BLaER1 treated with 17β-estradiol and CSF1 and Interleukin-3, amounts not matched to agents 10 nM and 100 nM (cell line): ENCODE measurements around the gene EGLN3.

Experiments
- H3K27ac ChIP-seq, 11 experiments: shearing (Covaris generic); formaldehyde crosslinking; 2 replicates each; pipeline ENCODE4 v1.8.1; 2022
- H3K27me3 ChIP-seq, 11 experiments: shearing (Covaris generic); formaldehyde crosslinking; 2 replicates each; pipeline ENCODE4 v1.8.1; 2022
- H3K36me3 ChIP-seq, 11 experiments: shearing (Covaris generic); formaldehyde crosslinking; 2 replicates each; pipeline ENCODE4 v1.8.1; 2022
- H3K4me1 ChIP-seq, 10 experiments: shearing (Covaris generic); formaldehyde crosslinking; 2 replicates each; pipeline ENCODE4 v1.8.1; 2022
- H3K4me2 ChIP-seq, 11 experiments: shearing (Covaris generic); formaldehyde crosslinking; 2 replicates each; pipeline ENCODE4 v1.8.1; 2022
- H3K4me3 ChIP-seq, 10 experiments: shearing (Covaris generic); formaldehyde crosslinking; 2 replicates each; pipeline ENCODE4 v1.8.1; 2022
- H3K9ac ChIP-seq, 11 experiments: shearing (Covaris generic); formaldehyde crosslinking; 2 replicates each; pipeline ENCODE4 v1.8.1; 2022
- H3K9me3 ChIP-seq, 11 experiments: shearing (Covaris generic); formaldehyde crosslinking; replicated peaks in 1 of 11; 2 replicates each; pipeline ENCODE4 v1.8.1; 2022
- H4K20me1 ChIP-seq, 11 experiments: shearing (Covaris generic); formaldehyde crosslinking; 2 replicates each; pipeline ENCODE4 v1.8.1; 2022
- Cebpa-rat ChIP-seq, 11 experiments: shearing (Covaris generic); IDR thresholded peaks; 2 replicates each; pipeline ENCODE4 v1.8.1; 2022

Gene EGLN3

DNA sequence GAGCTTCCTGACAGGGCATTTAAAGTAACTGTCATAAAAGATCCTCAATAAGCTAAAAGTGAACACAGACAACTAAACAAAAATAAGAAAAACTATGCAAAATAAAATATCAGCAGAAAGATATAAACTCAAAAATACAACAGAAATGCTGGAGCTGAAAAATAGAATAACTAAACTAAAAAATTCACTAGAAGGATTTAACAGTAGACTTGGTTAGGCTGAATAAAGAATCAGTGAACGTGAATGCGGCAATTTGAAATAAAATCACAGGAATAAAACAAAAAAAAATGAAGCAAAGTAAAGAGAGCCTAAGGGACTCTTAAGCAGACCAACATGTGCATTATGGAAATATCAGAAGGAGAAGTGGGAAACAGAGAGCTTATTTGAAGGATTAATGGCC lies 74.6 kb downstream of the EGLN3 start:
- Histone ChIP-seq H3K27ac (no peak overlapping the region), H3K4me1 (no peaks in the 10 kb centered on the region), H3K4me3 (no peak overlapping the region), H4K20me1 (no peaks in the 10 kb centered on the region), H3K9ac (no peak overlapping the region), H3K27me3 (no peaks in the 10 kb centered on the region), H3K4me2 (no peak overlapping the region), H3K36me3 (no peaks in the 10 kb centered on the region), H3K9me3 (peaks cover 41 to 64% (median 54%) of the 10 kb centered on the region in 11 experiments)
- no peak for TF ChIP-seq Cebpa-rat (IDR thresholded peaks at IDR 0.05)
